Calu3 (cell line): ENCODE results near the gene MAEA. TPM values are rescaled to one million over a fixed set of nuclear protein-coding genes. Genes with fewer than 3 reads are reported as not detected.

Experiments used
- BruUV-seq: library from RNA; stranded (reverse); fragments of 400-500 nt; replicated peaks from 2 replicates; lab custom pipeline; 2021; lab: Mats Ljungman, UMichigan
- CTCF ChIA-PET: fragments of 300-600 bp; sonication (Branson Sonifier 250); formaldehyde crosslinking; loops from one replicate; lab custom pipeline; 2022; ENCODE audit warnings: antibody characterized with exemption; lab: Charles Lee
- DNase-seq: peaks from one replicate; pipeline ENCODE4 v3.0.0; 2022
- H3K27ac Mint-ChIP-seq: one replicate; pipeline ENCODE4 v1.8.0; 2022; ENCODE audit warnings: mixed read lengths; ENCODE audit not compliant: unreplicated experiment
- H3K27me3 Mint-ChIP-seq: one replicate; pipeline ENCODE4 v1.8.0; 2022; ENCODE audit warnings: mixed read lengths; ENCODE audit not compliant: unreplicated experiment
- H3K36me3 Mint-ChIP-seq: one replicate; pipeline ENCODE4 v1.8.0; 2022; ENCODE audit warnings: mild to moderate bottlenecking, moderate library complexity, mixed read lengths; ENCODE audit not compliant: insufficient read depth, unreplicated experiment
- H3K4me1 Mint-ChIP-seq: one replicate; pipeline ENCODE4 v1.8.0; 2022; ENCODE audit warnings: mild to moderate bottlenecking, low read depth, mixed read lengths; ENCODE audit not compliant: unreplicated experiment
- H3K4me3 Mint-ChIP-seq: one replicate; pipeline ENCODE4 v1.8.0; 2022; ENCODE audit warnings: mild to moderate bottlenecking, low read depth, moderate library complexity, mixed read lengths; ENCODE audit not compliant: unreplicated experiment
- H3K9me3 Mint-ChIP-seq: one replicate; pipeline ENCODE4 v1.8.0; 2022; ENCODE audit warnings: low read depth, mixed read lengths; ENCODE audit not compliant: unreplicated experiment
- CTCF ChIP-seq: fragments of 200-600 bp; IDR thresholded peaks from one replicate; pipeline ENCODE4 v1.8.0; 2022; ENCODE audit warnings: antibody characterized with exemption; ENCODE audit not compliant: unreplicated experiment
- intact Hi-C: fragments of 100-400 bp; cut with micrococcal nuclease; formaldehyde crosslinking; loops from one replicate; pipeline ENCODE4 v1.10.0; 2022; ENCODE audit not compliant: unreplicated experiment
- total RNA-seq: library from RNA; stranded (reverse); gene quantifications from 2 replicates; pipeline ENCODE4 v1.2.3, GENCODE V29; 2022

Gene MAEA
- total RNA-seq, 1 experiment from 2014 or later = 59.0 TPM

- TF ChIP-seq CTCF = no peak
- peaks cover 36% of the 10 kb centered on the region for H3K36me3 Mint-ChIP-seq
- intact Hi-C loops = no loop called here
- H3K4me3 Mint-ChIP-seq = no peak overlapping the region
- no peaks in the 10 kb centered on the region for H3K9me3 Mint-ChIP-seq
- H3K27ac Mint-ChIP-seq = no peak overlapping the region
- DNase-seq = no peak
- H3K27me3 Mint-ChIP-seq = no peaks in the 10 kb centered on the region
- BruUV-seq = no TSS peak
- CTCF ChIA-PET = no interaction called here
- peaks cover 12% of the 10 kb centered on the region for H3K4me1 Mint-ChIP-seq
These were observed 47.7 kb upstream of the MAEA start for GRCh38 chr4:1241936-1242505.

- H3K27me3 Mint-ChIP-seq = no peaks in the 10 kb centered on the region
- intact Hi-C loops = no loop called here
- BruUV-seq = no TSS peak
- peaks cover 12% of the 10 kb centered on the region for H3K4me1 Mint-ChIP-seq
- no peak overlapping the region for H3K27ac Mint-ChIP-seq
- H3K9me3 Mint-ChIP-seq = no peaks in the 10 kb centered on the region
- no peak for TF ChIP-seq CTCF
- H3K36me3 Mint-ChIP-seq = peaks cover 44% of the 10 kb centered on the region
- CTCF ChIA-PET = no interaction called here
- H3K4me3 Mint-ChIP-seq = no peak overlapping the region
- no peak for DNase-seq
These were observed 46.9 kb upstream of the MAEA start for GRCh38 chr4:1242506-1243450.

GRCh38 chr4:1243451-1244080, 46.1 kb upstream of the MAEA start:
- no TSS peak for BruUV-seq
- intact Hi-C loops = no loop called here
- Mint-ChIP-seq H3K27ac (no peak overlapping the region), H3K4me1 (peaks cover 12% of the 10 kb centered on the region), H3K27me3 (no peaks in the 10 kb centered on the region), H3K36me3 (peaks cover 47% of the 10 kb centered on the region), H3K9me3 (no peaks in the 10 kb centered on the region), H3K4me3 (no peak overlapping the region)
- DNase-seq = peak; percentile 14
- TF ChIP-seq CTCF = no peak
- CTCF ChIA-PET = no interaction called here

- peaks cover 42% of the 10 kb centered on the region for H3K36me3 Mint-ChIP-seq
- DNase-seq = no peak
- no peaks in the 10 kb centered on the region for H3K27me3 Mint-ChIP-seq
- no TSS peak for BruUV-seq
- no peak overlapping the region for H3K27ac Mint-ChIP-seq
- peaks cover 12% of the 10 kb centered on the region for H3K4me1 Mint-ChIP-seq
- H3K4me3 Mint-ChIP-seq = no peak overlapping the region
- CTCF ChIA-PET = no interaction called here
- TF ChIP-seq CTCF = no peak
- H3K9me3 Mint-ChIP-seq = no peaks in the 10 kb centered on the region
- intact Hi-C loops = no loop called here
These were observed 45.4 kb upstream of the MAEA start for GRCh38 chr4:1244081-1244977.
